WTC11 (cell line): ENCODE results near the gene OSBP2.

ENCODE experiments used
- ATF3 ChIP-seq: sonication (generic); formaldehyde crosslinking; conservative IDR thresholded peaks from 2 replicates; pipeline ENCODE4 v1.8.1; 2022; ENCODE audit warnings: mild to moderate bottlenecking, missing genetic modification reagents
- CREM ChIP-seq: sonication (generic); formaldehyde crosslinking; IDR thresholded peaks from 2 replicates; pipeline ENCODE4 v1.8.1; 2022; ENCODE audit warnings: mild to moderate bottlenecking, missing genetic modification reagents, moderate library complexity
- CTCF ChIP-seq: fragments of 200-600 bp; IDR thresholded peaks from 2 replicates; pipeline ENCODE4 v1.8.0; 2022; ENCODE audit warnings: antibody characterized with exemption
- FOXJ3 ChIP-seq: sonication (generic); formaldehyde crosslinking; IDR thresholded peaks from 2 replicates; pipeline ENCODE4 v1.9.0; 2021; ENCODE audit warnings: missing genetic modification reagents, mild to moderate bottlenecking, borderline replicate concordance
- FOXK1 ChIP-seq: sonication (generic); formaldehyde crosslinking; IDR thresholded peaks from 2 replicates; pipeline ENCODE4 v1.8.0; 2022; ENCODE audit warnings: mild to moderate bottlenecking, moderate library complexity, missing genetic modification reagents
- HMGXB4 ChIP-seq: sonication (generic); formaldehyde crosslinking; IDR thresholded peaks from 2 replicates; pipeline ENCODE4 v1.8.1; 2023; ENCODE audit warnings: mild to moderate bottlenecking, moderate library complexity, missing genetic modification reagents
- NFYB ChIP-seq: sonication (generic); formaldehyde crosslinking; conservative IDR thresholded peaks from 2 replicates; pipeline ENCODE4 v1.8.0; 2022; ENCODE audit warnings: low read depth, missing genetic modification reagents
- TCF7 ChIP-seq: sonication (generic); formaldehyde crosslinking; IDR thresholded peaks from 2 replicates; pipeline ENCODE4 v1.8.0; 2022; ENCODE audit warnings: mild to moderate bottlenecking, low read depth, missing genetic modification reagents, moderate library complexity
- TEAD4 ChIP-seq: sonication (generic); formaldehyde crosslinking; IDR thresholded peaks from 2 replicates; pipeline ENCODE4 v1.8.0; 2022; ENCODE audit warnings: mild to moderate bottlenecking, missing genetic modification reagents
- ZBTB43 ChIP-seq: sonication (generic); formaldehyde crosslinking; IDR thresholded peaks from 2 replicates; pipeline ENCODE4 v1.8.1; 2023; ENCODE audit warnings: mild to moderate bottlenecking, missing genetic modification reagents
- ZNF416 ChIP-seq: fragments of 250-450 bp; sonication (Bioruptor Pico); IDR thresholded peaks from 2 replicates; pipeline ENCODE4 v1.9.0; 2021; ENCODE audit warnings: mild to moderate bottlenecking, inconsistent platforms

- no peak for TF ChIP-seq CTCF
- no peak for TF ChIP-seq FOXK1 (CRISPR knock-in tag)
- TF ChIP-seq NFYB (CRISPR knock-in tag) = no peak
- TF ChIP-seq CREM (CRISPR knock-in tag) = no peak
- TF ChIP-seq TEAD4 (CRISPR knock-in tag) = no peak
- TF ChIP-seq ZNF416 (CRISPR knock-in tag) = no peak
- TF ChIP-seq TCF7 (CRISPR knock-in tag) = no peak
- TF ChIP-seq FOXJ3 (CRISPR knock-in tag) = no peak
- TF ChIP-seq ATF3 = no peak
- no peak for TF ChIP-seq HMGXB4
- TF ChIP-seq ZBTB43 = no peak
Observed at GRCh38 chr22:30776476-30776875, 81.8 kb downstream of the OSBP2 start.
